ENCODE data around the gene CNTLN.
"Not testable (repeated sequence)": the region's sequence is repeated elsewhere in the genome, so short reads cannot be mapped to it uniquely, and the experiment has no call there.

Gene CNTLN

DNA sequence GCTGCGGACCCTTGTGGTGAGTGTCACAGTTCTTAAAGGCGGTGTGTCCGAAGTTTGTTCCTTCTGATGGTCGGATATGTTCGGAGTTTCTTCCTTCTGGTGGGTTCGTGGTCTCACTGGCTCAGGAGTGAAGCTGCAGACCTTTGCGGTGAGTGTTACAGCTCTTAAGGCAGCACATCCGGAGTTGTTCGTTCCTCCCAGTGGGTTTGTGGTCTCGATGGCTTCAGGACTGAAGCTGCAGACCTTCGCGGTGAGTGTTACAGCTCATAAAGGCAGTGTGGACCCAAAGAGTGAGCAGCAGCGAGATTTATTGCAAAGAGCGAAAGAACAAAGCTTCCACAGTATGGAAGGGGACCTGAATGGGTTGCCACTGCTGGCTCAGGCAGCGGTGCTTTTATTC is 42.7 kb downstream of the CNTLN start:
- DNase-seq, result not testable (repeated sequence)

DNA sequence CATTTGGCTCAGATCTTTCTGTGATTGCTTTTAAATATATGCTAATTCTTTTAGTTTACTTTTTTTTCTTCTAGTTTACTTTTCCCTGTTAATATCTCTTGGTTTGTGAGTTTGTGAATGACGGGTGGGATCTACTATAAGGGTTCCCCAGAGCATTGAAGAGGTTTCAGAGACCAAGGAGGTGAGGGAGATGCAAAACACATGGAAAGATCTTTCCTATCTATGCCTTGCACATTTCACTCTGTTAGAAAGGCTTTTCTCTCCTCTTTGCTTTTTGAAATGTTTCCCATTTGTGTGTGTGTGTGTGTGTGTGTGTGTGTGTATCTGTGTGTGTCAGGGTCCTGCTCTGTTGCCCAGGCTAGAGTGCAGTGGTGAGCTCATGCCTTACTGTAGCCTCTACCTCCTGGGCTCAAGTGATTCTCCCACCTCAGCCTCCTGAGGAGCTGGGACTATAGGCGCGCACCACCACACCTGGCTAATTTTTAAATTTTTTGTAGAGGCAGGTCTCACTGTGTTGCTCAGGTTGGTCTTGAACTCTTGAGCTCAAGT is 50.7 kb downstream of the CNTLN start:
- no peak for DNase-seq

DNA sequence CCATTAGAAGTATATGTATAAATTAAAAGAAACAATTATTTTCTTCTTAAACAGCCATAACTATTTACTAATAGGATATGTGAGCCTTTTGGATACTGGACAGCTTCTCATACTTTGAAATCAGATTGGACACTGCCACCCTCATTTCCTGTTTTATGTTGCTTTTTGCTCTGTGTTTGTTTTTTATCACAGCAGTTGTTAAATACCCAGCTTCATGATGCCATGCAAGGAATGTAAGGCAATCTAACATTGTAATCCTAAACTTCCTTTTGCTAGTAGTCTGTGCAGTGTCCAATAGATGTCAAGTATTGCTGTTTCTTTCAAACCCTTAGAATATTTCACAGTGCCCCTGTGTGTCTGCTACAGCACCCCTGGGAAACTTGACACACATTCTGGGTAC is 56.2 kb downstream of the CNTLN start:
- DNase-seq, result no peak

DNA sequence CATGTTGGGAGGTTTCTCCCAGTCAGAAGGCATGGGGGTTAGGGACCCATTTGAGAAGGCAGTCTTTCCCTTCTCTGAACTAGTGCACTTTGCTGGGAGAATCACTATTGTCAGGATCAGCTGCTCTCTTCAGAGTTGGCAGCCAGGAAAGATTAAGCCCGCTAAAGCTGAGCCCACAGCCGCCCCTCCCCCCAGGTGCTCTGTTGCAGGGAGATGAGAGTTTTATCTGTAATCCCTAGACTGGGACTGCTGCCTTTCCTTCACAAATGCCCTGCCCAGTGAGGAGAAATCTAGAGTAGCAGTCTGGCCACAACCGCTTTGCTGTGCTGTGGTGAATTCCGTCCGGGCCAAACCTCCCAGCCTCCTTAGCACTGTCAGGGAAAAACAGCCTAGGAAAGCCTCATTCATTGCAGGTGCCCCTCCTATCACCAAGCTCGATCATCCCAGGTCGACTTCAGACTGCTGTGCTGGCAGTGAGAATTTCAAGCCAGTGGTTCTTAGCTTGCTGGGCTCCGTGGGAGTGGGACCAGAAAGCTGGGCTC is 69.8 kb downstream of the CNTLN start:
- DNase-seq, result no peak

DNA sequence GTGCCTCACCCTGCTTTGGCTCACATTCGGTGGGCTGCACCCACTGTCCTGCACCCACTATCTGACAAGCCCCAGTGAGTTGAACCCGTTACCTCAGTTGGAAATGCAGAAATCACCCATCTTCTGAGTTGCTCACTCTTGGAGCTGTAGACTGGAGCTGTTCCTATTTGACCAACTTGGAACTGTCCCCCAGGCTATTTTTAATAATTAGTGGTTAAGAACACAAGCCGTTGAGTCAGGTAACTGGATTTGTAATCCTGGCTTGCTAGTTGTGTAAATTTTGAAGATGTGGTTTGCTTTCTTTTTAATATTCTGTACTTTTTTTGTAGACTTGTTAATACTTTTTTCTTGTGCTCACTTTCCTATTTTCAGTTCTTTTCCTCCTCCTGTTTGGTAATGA is 81.2 kb downstream of the CNTLN start:
- DNase-seq, result peak; percentile 25

DNA sequence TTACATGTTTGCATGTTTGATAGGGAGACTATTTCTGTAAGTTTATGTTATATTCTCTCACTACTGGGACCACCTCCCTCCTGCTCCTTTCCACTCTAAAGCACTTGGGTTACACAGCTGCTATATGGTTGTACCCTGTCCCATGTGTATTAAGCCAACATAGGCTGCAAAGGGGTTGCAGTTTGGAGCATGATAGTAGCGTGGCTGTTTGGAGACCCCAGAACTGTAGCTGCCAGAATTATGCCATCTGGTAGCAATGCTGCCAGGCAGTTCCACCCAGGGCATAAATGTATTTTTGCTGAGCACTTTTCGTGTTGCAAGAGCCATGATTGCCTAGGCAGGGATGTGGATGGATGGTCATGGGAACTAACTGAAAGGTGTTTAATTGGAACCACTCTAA is 81.8 kb downstream of the CNTLN start:
- peak; percentile 27 for DNase-seq

DNA sequence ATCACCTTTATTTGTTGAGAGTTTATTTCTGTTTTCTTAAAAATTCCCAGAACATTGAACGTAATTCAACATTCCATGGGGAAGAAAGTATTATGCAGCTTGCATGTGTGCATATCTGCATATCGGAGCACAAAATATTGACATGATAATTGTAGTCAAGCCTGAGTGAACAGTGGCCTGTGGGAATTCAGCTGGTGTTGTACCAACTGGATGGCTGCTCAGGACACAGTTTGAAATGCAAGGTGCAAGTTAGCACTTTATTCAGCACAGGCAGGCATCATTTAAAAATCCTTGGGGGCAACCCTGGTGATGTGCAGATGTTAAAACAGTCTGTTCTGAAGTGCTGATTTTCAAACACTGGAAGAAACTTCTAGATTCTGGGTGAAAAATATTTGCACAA is 82.4 kb downstream of the CNTLN start:
- peak; percentile 19 for DNase-seq

DNA sequence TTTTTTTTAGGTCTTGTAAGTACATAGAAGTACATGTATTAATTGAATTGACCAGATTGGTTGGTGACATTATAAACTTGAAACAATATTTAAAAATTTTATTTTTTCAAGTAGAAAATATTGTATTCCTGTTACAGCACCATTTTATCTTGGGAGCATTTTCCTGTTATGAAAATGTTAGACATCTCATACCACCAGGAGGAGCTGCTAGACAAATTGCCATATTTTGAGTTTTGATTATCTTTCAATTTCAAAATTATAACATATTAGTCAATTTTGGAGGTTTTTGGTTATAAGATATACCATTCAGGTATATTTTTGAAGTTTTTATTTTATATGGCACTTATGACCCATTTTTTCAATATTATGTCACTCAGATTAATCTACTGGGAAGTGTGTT is 84.4 kb downstream of the CNTLN start:
- DNase-seq, result no peak

DNA sequence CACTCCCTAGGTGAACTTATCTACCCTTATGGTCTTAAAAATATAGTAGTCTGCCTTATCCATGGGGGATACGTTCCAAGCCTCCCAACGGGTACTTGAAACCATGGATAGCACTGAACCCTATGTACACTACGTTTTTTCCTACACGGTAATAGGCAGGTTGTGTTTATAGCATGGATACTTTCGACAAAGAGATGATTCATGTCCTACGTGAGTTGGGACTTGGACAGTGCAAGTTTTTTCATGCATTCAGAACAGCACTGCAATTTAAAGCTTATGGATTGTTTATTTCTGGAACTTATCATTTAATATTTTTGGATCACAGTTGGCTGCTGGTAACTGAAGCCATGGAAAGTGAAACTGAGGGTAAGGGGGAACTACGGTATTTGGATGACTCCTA is 88.1 kb downstream of the CNTLN start:
- DNase-seq, result no peak

DNA sequence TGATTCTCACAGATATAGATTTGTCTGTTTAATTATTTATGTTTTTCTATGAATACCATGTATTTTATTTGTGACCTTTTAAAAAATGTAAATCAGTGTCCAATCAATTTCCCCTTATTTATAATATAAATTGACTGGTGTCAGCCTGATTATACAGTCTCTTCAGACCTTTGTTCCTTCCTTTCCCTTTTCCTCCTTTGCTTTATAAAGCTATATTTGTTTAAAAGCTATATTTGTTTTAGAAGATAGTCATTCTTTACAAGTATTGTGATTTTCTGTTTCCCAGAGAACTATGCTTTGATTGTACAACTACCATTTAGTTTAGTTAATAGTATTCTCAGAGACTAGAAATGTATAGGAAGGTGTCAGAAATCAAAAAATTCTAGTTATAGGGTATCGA is 90.6 kb downstream of the CNTLN start:
- DNase-seq, result no peak

DNA sequence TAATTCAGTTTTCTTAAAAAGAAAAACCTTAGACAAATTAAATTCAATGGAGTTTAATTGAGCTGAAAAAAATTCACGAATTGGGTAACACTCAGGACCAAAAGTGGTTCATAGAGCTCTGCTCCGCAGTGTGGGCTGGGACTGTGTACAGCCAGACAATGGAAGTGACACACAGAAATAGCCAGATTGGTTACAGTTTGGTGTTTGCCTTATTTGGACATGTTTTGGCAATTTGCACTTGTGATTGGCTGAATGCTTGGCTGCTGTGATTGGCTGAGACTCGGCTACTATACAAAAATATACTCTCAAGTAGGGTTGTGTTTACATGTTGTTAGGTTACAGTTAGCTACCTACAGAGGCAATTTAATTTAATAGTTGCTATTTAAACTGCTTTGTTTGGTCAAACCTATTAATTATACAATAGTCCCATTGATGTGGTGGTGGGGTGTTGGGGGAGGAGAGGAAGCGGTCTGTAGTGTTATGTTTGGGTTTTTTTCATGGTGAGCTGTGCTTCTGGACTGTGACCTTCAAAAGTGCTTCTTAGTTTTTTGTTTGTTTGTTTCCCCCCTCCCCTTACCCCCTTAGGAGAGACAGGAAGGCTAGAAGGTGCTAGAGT is 95.2 kb downstream of the CNTLN start:
- peak; percentile 80 for DNase-seq

DNA sequence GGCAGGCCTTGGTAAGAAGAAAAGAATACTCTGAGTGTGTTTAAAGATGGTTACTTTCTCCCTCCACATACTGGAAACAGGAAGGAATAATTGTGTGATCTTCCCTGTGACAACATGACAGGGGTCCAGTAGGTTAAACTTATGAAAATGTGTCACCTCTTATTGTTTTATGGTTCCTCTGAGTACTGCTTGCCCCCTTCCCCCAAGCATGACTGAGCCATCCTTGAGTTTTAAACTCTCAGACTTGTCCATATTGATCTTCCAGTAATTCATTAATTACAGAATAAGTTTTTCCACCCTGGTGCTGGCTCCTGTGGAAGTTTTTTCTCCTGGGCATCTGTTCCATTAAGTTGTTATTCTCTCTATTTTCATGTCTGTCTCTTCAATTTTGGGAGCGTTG is 95.8 kb downstream of the CNTLN start:
- peak; percentile 17 for DNase-seq

DNA sequence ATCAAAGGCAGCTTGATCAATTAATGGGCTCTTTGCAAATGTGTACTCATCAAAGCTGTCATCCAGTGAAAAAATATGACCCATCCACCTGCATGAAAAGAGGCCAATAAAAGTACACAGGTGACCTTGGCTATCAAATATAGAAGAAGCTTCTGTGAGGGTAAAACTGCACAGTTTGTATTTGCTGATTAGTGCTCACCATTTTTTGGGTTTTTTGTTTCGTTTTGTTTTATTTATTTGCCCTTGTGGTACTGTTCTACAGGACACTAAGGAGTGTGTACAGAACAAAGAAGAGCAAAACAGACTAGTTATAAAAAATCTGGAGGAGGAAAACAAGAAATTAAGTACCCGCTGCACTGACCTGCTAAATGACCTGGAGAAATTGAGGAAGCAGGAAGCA is 101.3 kb downstream of the CNTLN start:
- peak; percentile 60 for DNase-seq

DNA sequence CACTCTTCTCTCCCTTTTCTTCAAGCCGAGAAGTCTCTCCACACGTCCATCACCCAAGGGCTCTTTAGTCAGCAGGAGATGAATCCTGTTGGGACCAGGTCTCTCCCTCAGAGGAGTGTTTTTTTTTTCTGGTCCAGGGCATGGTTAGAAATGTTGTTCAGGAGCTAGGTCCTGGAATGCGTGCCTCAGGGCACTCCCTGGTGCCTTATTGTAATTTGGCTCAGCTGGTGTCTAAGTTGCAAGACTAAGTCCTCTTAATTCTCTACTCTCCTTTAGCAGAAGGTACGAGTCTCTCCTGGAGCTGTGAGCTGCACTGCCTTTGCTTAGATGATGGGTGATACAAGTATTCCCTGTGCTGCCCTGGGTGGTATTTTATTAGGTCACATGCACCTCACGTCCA is 111.9 kb downstream of the CNTLN start:
- DNase-seq, result no peak

DNA sequence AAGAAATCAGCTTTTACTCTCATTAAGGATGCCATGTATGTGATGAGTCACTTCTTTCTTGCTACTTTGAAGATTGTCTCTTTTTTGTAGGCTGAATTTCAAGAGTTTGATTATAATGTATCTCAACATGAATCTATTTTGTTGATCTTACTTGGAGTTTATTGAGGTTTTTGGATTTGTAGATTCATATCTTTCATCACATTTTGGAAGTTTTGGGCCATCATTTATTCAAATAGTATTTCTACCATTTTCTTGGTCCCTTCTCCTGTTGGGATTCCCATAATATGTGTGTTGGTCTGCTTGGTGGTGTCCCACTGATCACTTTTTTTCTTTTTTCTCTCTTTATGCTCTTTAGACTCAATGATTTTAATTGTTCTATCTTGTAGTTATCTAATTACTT is 116.3 kb downstream of the CNTLN start:
- DNase-seq, result no peak

DNA sequence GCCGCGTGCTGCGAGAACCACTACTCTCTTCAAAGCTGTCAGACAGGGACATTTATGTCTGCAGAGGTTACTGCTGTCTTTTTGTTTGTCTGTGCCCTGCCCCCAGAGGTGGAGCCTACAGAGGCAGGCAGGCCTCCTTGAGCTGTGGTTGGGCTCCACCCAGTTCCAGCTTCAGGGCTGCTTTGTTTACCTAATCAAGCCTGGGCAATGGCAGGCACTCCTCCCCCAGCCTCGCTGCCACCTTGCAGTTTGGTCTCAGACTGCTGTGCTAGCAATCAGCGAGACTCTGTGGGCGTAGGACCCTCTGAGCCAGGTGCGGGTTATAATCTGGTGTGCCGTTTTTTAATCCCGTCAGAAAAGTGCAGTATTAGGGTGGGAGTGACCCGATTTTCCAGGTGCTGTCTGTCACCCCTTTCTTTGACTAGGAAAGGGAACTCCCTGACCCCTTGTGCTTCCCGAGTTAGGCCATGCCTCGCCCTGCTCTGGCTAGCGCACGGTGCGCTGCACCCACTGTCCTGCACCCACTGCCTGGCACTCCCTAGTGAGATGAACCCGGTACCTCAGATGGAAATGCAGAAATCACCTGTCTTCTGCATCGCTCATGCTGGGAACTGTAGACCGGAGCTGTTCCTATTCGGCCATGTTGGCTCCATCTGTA is 133.8 kb downstream of the CNTLN start:
- DNase-seq, result peak; percentile 59

DNA sequence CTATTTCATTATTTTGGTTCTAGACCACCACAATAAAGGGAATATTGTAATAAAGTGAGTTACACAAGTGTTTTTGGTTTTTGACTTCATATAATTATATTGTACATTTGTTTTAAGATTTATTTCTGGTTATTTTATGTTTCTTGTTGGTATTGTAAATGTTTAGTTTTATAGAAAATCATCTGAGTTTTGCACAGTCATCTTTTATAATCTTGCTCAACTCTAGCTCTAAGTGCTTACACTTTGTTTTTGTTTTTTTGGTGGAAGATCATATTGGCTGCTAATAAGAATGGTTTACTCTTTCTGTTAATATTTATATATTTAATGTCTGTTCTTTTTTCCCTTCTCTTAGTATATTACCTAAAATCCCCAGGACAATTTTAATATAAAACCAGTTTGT is 135.0 kb downstream of the CNTLN start:
- no peak for DNase-seq

DNA sequence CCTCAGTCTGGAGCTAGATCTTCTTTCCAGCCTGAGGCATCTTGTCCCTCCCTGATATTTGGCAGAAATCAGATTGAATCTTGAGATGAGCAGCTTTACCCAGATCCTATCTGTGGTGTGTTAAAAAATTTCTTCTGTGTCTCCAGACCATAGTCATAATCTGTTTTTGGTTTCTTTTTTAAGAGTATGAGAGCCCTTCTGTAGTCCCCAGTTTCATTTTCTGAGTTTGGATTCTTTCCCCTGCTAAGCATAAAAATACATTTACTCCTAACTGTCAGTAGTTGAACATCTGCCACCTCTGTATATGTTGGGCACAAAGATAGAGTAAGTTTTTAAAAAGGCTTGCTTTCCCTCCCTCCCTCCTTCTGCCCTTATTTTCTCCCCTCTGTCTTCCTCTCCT is 137.7 kb downstream of the CNTLN start:
- DNase-seq, result no peak

DNA sequence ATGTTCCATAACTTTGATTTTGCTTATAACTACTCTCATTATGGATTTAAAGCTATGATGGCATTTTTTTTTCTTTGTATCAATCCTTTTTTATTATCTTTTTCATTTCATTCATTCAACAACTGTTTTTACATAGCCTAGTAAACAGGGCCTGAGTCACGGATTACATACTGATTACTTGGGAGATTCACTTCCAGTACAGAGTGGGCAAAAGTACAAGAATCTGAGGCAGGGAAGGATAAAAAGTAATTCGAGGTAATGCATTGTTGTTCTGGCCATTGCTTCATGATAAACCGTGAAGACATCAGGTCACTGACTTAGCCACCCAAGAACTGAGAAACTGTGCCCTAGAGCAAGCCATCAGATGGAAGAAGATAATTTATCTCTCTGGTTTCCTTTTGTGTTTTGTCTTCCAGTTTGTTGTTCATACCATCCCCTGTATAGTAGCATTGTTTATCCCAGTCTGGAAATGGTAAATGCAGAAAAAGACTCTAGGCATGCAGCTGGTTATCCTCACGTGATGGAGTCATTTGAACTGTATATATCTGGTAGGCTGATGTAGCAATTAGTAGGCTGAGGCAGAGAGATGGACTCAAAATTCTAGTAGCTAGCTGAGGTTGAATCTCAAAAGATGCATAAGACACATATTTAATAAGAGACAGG is 145.6 kb downstream of the CNTLN start:
- DNase-seq, result no peak

DNA sequence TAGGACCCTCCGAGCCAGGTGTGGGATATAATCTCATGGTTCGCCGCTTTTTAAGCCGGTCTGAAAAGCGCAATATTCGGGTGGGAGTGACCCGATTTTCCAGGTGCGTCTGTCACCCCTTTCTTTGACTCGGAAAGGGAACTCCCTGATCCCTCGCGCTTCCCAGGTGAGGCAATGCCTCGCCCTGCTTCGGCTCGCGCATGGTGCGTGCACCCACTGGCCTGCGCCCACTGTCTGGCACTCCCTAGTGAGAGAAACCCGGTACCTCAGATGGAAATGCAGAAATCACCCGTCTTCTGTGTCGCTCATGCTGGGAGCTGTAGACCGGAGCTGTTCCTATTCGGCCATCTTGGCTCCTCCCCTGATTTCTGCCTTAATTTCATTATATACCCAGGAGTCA is 155.8 kb downstream of the CNTLN start:
- not testable (repeated sequence) for DNase-seq

DNA sequence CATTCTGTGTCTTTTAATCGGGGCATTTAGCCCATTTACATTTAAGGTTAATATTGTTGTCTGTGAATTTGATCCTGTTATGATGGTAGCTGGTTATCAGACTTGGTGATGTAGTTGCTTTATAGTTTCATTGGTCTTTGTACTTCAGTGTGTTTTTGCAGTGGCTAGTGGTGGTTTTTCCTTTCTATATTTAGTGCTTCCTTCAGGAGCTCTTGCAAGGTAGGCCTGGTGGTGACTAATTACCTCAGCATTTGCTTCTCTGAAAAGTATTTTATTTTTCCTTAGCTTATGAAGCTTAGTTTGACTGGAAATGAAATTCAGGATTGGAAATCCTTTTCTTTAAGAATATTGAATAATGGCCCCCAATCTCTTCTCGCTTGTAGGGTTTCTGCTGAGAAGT is 156.9 kb downstream of the CNTLN start:
- no peak for DNase-seq

DNA sequence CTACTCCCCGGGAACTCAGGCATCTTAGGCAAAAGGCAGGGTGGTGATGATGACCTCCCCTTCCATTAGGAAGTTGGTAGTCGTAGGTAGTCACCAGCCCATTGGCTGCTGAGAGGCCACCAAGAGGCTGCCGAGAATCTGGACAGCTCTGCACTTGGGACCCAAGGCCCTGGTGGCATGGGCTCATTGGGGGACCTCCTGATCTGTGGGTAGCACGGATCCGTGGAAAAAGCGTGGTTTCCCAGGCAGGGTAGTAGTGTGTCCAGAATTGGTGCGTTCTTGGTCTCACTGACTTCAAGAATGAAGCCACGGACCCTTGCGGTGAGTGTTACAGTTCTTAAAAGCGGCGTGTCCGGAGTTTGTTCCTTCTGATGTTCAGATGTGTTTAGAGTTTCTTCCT is 158.8 kb downstream of the CNTLN start:
- DNase-seq, result no peak

DNA sequence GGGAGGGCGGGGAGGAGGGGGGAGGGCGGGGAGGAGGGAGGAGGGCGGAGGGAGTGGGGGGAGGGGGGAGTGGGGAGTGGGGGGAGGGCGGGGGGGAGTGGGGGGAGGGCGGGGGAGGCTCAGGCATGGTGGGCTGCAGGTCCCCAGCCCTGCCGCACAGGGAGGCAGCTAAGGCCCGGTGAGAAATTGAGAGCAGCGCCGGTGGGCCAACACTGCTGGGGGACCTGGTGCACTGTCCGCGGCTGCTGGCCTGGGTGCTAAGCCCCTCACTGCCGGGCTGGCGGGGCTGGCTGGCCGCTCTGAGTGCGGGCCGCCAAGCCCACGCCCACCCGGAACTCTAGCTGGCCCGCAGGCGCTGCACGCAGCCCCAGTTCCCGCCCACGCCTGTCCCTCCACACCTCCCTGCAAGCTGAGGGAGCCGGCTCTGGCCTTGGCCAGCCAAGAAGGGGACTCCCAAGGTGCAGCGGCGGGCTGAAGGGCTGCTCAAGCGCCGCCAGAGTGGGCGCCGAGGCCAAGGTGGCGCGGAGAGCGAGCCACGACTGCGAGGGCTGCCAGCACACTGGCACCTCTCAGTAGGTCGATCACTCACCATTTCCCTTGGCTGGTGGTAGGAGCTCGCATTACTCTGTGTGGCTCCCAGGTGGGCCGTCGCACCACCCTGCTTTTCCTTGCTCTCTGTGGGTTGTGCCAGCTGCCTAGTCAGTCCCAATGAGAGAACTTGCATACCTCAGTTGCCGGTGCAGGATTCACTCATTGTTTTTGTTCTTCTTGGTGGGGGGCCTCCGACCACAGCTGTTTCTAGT is 160.2 kb downstream of the CNTLN start:
- no peak for DNase-seq
